AML-193 (cell line): ENCODE measurements around the gene ACIN1.

Experiments
- DNase-seq, 2 experiments: peaks; one replicate each; lab custom pipeline; 2025; lab: John Stamatoyannopoulos, UW

Gene ACIN1

GRCh38 chr14:23104591-23105347 is 9.8 kb upstream of the ACIN1 start, which contains the start of gene CIROP:
Gene CIROP, minus strand, starts transcription at chr14:23104989. Its CDS starts 69 bp downstream, at chr14:23104920.
- no peak for DNase-seq

- no peak for DNase-seq
Measured at GRCh38 chr14:23104070-23104590, 9.2 kb upstream of the ACIN1 start.

GRCh38 chr14:23103581-23103980 is 8.6 kb upstream of the ACIN1 start:
- DNase-seq = no peak

GRCh38 chr14:23102801-23103200 is 7.9 kb upstream of the ACIN1 start:
- no peak for DNase-seq

- no peak for DNase-seq
Measured at GRCh38 chr14:23101986-23102625, 7.2 kb upstream of the ACIN1 start.

GRCh38 chr14:23101213-23101970 is 6.5 kb upstream of the ACIN1 start:
- no peak for DNase-seq

GRCh38 chr14:23099212-23099861 is 4.4 kb upstream of the ACIN1 start:
- DNase-seq = no peak

GRCh38 chr14:23097786-23098185 is 2.9 kb upstream of the ACIN1 start:
- DNase-seq = no peak

- no peak for DNase-seq
Measured at GRCh38 chr14:23095196-23096108, 516 bp upstream of the ACIN1 start, which contains the start of gene C14orf119. Gene C14orf119, plus strand, starts transcription at chr14:23095505. Its CDS starts 2,154 bp downstream, at chr14:23097659.

GRCh38 chr14:23093991-23094665 is 808 bp downstream of the ACIN1 start:
- DNase-seq = no peak

GRCh38 chr14:23093526-23093925 is 1.4 kb downstream of the ACIN1 start:
- DNase-seq = no peak

- no peak for DNase-seq
Measured at GRCh38 chr14:23093104-23093503, 1.8 kb downstream of the ACIN1 start.

GRCh38 chr14:23091294-23092225 is 3.4 kb downstream of the ACIN1 start:
- no peak for DNase-seq

GRCh38 chr14:23090254-23090636 is 4.7 kb downstream of the ACIN1 start:
- DNase-seq = no peak

GRCh38 chr14:23089498-23090253 is 5.3 kb downstream of the ACIN1 start:
- DNase-seq = no peak

GRCh38 chr14:23086565-23086964 is 8.4 kb downstream of the ACIN1 start:
- no peak for DNase-seq

GRCh38 chr14:23085458-23085857 is 9.5 kb downstream of the ACIN1 start:
- no peak for DNase-seq

GRCh38 chr14:23080474-23080873 is 14.5 kb downstream of the ACIN1 start:
- no peak for DNase-seq
